ENCODE data around the gene CACNA1E. TPM values are rescaled to one million over a fixed set of nuclear protein-coding genes. Genes with fewer than 3 reads are reported as not detected.

Gene CACNA1E
- total RNA-seq, 4 donors from 2014 or later: 0.47 to 0.83 TPM; not detected in 2

GRCh38 chr1:181595234-181595633 is 111.9 kb downstream of the CACNA1E start:
- Histone ChIP-seq H3K4me3 (no peak overlapping the region), H3K27me3 (no peaks in the 10 kb centered on the region), H3K9me3 (no peaks in the 10 kb centered on the region), H3K4me1 (no peaks in the 10 kb centered on the region), H3K27ac (no peak overlapping the region), H3K36me3 (no peaks in the 10 kb centered on the region)
- no peak for DNase-seq
- TF ChIP-seq CTCF (IDR thresholded peaks at IDR 0.05) (no peak), POLR2A (IDR thresholded peaks at IDR 0.05) (no peak)

- Histone ChIP-seq H3K9me3 (no peaks in the 10 kb centered on the region), H3K27ac (no peak overlapping the region), H3K27me3 (no peaks in the 10 kb centered on the region), H3K4me1 (no peaks in the 10 kb centered on the region), H3K4me3 (no peak overlapping the region), H3K36me3 (no peaks in the 10 kb centered on the region)
- TF ChIP-seq CTCF (IDR thresholded peaks at IDR 0.05) (no peak), POLR2A (IDR thresholded peaks at IDR 0.05) (no peak)
- no peak for DNase-seq
These were observed 118.1 kb downstream of the CACNA1E start for GRCh38 chr1:181601186-181601950.

GRCh38 chr1:181603735-181604410 is 120.6 kb downstream of the CACNA1E start:
- Histone ChIP-seq H3K4me1 (no peaks in the 10 kb centered on the region), H3K36me3 (no peaks in the 10 kb centered on the region), H3K4me3 (no peak overlapping the region), H3K27me3 (no peaks in the 10 kb centered on the region), H3K27ac (no peak overlapping the region), H3K9me3 (no peaks in the 10 kb centered on the region)
- no peak for TF ChIP-seq POLR2A (IDR thresholded peaks at IDR 0.05)
- no peak for TF ChIP-seq CTCF (IDR thresholded peaks at IDR 0.05)
- no peak for DNase-seq

GRCh38 chr1:181604482-181605249 is 121.3 kb downstream of the CACNA1E start:
- Histone ChIP-seq H3K36me3 (no peaks in the 10 kb centered on the region), H3K4me3 (no peak overlapping the region), H3K4me1 (no peaks in the 10 kb centered on the region), H3K27ac (no peak overlapping the region), H3K27me3 (no peaks in the 10 kb centered on the region), H3K9me3 (no peaks in the 10 kb centered on the region)
- TF ChIP-seq POLR2A (IDR thresholded peaks at IDR 0.05) (no peak), CTCF (IDR thresholded peaks at IDR 0.05) (no peak)
- no peak for DNase-seq

- DNase-seq: no peak
- TF ChIP-seq CTCF (IDR thresholded peaks at IDR 0.05) (no peak), POLR2A (IDR thresholded peaks at IDR 0.05) (no peak)
- Histone ChIP-seq H3K9me3 (no peaks in the 10 kb centered on the region), H3K27me3 (no peaks in the 10 kb centered on the region), H3K4me3 (no peak overlapping the region), H3K27ac (no peak overlapping the region), H3K4me1 (no peaks in the 10 kb centered on the region), H3K36me3 (no peaks in the 10 kb centered on the region)
These were observed 124.2 kb downstream of the CACNA1E start for GRCh38 chr1:181607524-181607923.

Measured in Peyer's patch (tissue), 4 donors.